ENCODE data around the gene TBX2. TPM values are rescaled to one million over a fixed set of nuclear protein-coding genes. Genes with fewer than 3 reads are reported as not detected.

The TBX2 gene
- total and polyA plus RNA-seq, 10 of the 15 experiments (the other 5 are each of a cell fraction or from before 2014, with no cell fraction given) = 0.13 TPM; not detected in 9

DNA sequence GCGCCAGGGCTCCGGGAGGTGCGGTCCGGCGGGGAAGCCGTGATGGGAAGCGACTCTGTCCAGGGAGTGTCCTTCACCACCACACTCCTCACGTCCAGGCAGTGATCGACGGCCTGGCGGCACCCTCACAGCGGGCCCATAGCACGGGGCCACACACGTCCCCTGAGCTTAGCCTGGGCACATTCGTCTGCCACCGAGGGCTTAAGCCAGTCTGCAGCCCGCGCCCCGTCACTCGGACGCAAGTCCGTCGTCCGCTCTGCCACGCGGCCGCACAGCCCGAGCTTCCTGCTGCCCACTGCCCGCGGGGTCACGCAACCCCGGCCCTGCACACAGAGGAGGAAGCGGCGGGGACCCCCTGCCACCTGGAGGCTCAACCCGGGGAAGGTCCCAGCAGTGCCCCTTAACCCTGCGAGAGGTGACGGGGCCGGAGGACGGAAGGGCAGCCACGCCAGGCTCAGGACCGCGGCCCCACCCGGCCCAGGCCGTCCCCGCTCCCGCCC is 3.0 kb upstream of the TBX2 start:
- no peaks in the 10 kb centered on the region for H3K79me2 ChIP-seq (ENCODE audit: control insufficient read depth, insufficient read depth, low read length)
- no peak overlapping the region for H2AFZ ChIP-seq (ENCODE audit: control insufficient read depth, low read depth, low read length)
- DNase-seq (ENCODE audit: low read depth, low spot score) = no peak
- no peaks in the 10 kb centered on the region for H3K4me1 ChIP-seq (ENCODE audit: control insufficient read depth, insufficient read depth, low read length)
- ChIA-PET SMC1A (ENCODE audit: uncharacterized antibody, unreplicated experiment) (no interaction called here), CTCF (interaction anchor here (0.5 kb wide), 1 partner anchor 983 kb away, joined by 3 read pairs; no protein-coding TSS in a partner anchor), POLR2A (no interaction called here), RAD21 (ENCODE audit: unreplicated experiment) (no interaction called here)
- no peak overlapping the region for H3K4me3 ChIP-seq
- BruUV-seq (replicated peaks) = no TSS peak
- no peaks in the 10 kb centered on the region for H4K20me1 ChIP-seq (ENCODE audit: control insufficient read depth, insufficient read depth)
- in situ Hi-C loops (cut with MboI) (no loop called here), intact Hi-C loops (cut with micrococcal nuclease; ENCODE audit: unreplicated experiment) (no loop called here)
- H3K27me3 ChIP-seq (replicated peaks in 1 of 2; ENCODE audit: control insufficient read depth in 2 of 2, insufficient read depth in 2 of 2, low read length in 1 of 2) = peaks cover 13 to 26% of the 10 kb centered on the region in 2 experiments
- no peak overlapping the region for H3K9ac ChIP-seq (ENCODE audit: control insufficient read depth, insufficient read depth, low read length)
- H3K9me3 ChIP-seq (replicated peaks; ENCODE audit: control insufficient read depth, insufficient read depth, low read length) = no peaks in the 10 kb centered on the region; the same call in 2 of the 3 replicates
- ATAC-seq = no peak
- no peak overlapping the region for H3K27ac ChIP-seq (ENCODE audit: control insufficient read depth, insufficient read depth)
- 58% methylated on average over 32 of the region's 46 CpGs for WGBS (ENCODE audit: insufficient coverage, insufficient replicate concordance, low lambda C conversion rate, missing lambda C conversion rate)
- H3K4me2 ChIP-seq (ENCODE audit: control insufficient read depth, insufficient read depth) = no peak overlapping the region
- no peak for FAIRE-seq
- TF ChIP-seq ETV6 (conservative IDR thresholded peaks at IDR 0.05 in 1 of 2, IDR thresholded peaks at IDR 0.05 in 1 of 2; ENCODE audit: borderline replicate concordance in 1 of 2, low read depth in 1 of 2) = peak in 1 of 2 experiments; percentile 41; a peak in 1 of 4 replicates
- TF ChIP-seq, protein P1, sequence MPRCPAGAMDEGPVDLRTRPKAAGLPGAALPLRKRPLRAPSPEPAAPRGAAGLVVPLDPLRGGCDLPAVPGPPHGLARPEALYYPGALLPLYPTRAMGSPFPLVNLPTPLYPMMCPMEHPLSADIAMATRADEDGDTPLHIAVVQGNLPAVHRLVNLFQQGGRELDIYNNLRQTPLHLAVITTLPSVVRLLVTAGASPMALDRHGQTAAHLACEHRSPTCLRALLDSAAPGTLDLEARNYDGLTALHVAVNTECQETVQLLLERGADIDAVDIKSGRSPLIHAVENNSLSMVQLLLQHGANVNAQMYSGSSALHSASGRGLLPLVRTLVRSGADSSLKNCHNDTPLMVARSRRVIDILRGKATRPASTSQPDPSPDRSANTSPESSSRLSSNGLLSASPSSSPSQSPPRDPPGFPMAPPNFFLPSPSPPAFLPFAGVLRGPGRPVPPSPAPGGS (IDR thresholded peaks at IDR 0.05; ENCODE audit: borderline replicate concordance, insufficient read depth, low read depth, low read length, poor library complexity, severe bottlenecking) = no peak
- TF ChIP-seq ZBED1 (IDR thresholded peaks at IDR 0.05; ENCODE audit: borderline replicate concordance) = no peak
- no peak for TF ChIP-seq ZNF622 (IDR thresholded peaks at IDR 0.05)
- no peak for TF ChIP-seq CBX5 (IDR thresholded peaks at IDR 0.05; ENCODE audit: low read depth)
- TF ChIP-seq CEBPZ (IDR thresholded peaks at IDR 0.05; ENCODE audit: low read depth, low read length) = no peak
- H3K36me3 ChIP-seq (ENCODE audit: control insufficient read depth in 2 of 2, insufficient read depth in 2 of 2, low read length in 1 of 2) = no peaks in the 10 kb centered on the region; a peak in 1 of 4 replicates
